Activated CD4-positive, alpha-beta T cell treated with anti-CD3 and anti-CD28 coated beads, Interleukin-2, amount 10 ng/mL, durations not matched to agents 7 days and 5 days (primary cell): ENCODE data around the gene PTPRN2. TPM values are rescaled to one million over a fixed set of nuclear protein-coding genes. Genes with fewer than 3 reads are reported as not detected.

ENCODE experiments used
- CTCF ChIA-PET: fragments of 350-600 bp; sonication (Branson Sonifier 250); formaldehyde crosslinking; loops from one replicate; lab custom pipeline; 2021; ENCODE audit warnings: antibody characterized with exemption; lab: Charles Lee
- POLR2A ChIA-PET: fragments of 350-600 bp; sonication (Branson Sonifier 250); formaldehyde crosslinking; loops from one replicate; lab custom pipeline; 2021; ENCODE audit warnings: antibody characterized with exemption; lab: Charles Lee
- DNase-seq: peaks from one replicate; pipeline ENCODE4 v3.0.0-alpha.2; 2020
- H3K27ac Mint-ChIP-seq: one replicate; pipeline ENCODE4 v1.8.0; 2021; ENCODE audit warnings: mild to moderate bottlenecking, moderate library complexity, mixed read lengths
- H3K27me3 Mint-ChIP-seq: one replicate; pipeline ENCODE4 v1.8.0; 2021; ENCODE audit warnings: mixed read lengths
- H3K36me3 Mint-ChIP-seq: one replicate; pipeline ENCODE4 v1.8.0; 2021; ENCODE audit warnings: low read depth, mixed read lengths
- H3K4me1 Mint-ChIP-seq: one replicate; pipeline ENCODE4 v1.8.0; 2021; ENCODE audit warnings: mixed read lengths
- H3K4me3 Mint-ChIP-seq: one replicate; pipeline ENCODE4 v1.8.0; 2021; ENCODE audit warnings: mild to moderate bottlenecking, moderate library complexity, mixed read lengths
- H3K9me3 Mint-ChIP-seq: one replicate; pipeline ENCODE4 v1.8.0; 2021; ENCODE audit warnings: mixed read lengths
- total RNA-seq, 2 experiments: library from RNA; stranded (reverse); gene quantifications; one replicate each; pipeline ENCODE4 v1.2.3, GENCODE V29; 2021

Gene PTPRN2
- total RNA-seq, 2 experiments from 2014 or later, result 2.6 to 2.7 TPM

DNA sequence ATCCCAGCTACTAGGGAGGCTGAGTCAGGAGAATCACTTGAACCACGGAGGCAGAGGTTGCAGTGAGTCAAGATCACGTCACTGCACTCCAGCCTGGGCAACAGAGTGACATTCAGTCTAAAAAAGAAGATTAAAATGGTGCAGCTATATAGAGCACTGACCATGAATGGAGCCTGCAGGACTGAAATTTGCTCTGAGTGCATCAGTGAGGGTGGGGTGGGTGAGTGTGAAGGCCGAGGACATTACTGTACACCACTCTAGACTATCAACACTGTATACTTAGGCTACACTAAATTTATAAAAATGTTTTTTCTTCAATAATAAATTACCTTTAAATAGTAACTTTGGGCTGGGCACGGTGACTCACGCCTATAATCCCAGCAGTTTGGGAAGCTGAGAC is 294.7 kb downstream of the PTPRN2 start:
- Mint-ChIP-seq H3K9me3 (peaks cover 14% of the 10 kb centered on the region), H3K27me3 (no peaks in the 10 kb centered on the region), H3K36me3 (no peaks in the 10 kb centered on the region), H3K4me3 (no peak overlapping the region), H3K4me1 (no peaks in the 10 kb centered on the region), H3K27ac (no peak overlapping the region)
- POLR2A ChIA-PET, result no interaction called here
- CTCF ChIA-PET, result no interaction called here
- DNase-seq, result no peak

DNA sequence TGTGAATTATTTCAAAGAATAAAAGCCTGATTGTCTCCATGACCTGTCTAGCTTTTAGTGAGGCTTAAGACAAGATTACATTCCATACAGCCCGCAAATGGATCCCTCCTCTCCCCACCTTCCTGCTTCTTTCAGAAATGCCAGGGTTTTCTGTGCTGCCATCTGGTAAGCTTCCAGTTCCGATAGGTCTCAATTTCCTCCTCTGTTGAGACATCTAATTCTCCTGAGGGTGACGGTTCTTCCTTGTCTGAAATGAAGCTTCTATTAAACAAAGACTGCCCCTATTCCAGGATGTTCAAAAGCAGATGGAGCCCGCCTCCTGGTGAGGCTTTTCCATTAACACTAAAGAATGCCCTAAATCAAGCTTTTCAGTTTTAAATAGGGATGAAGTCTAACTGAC is 295.6 kb downstream of the PTPRN2 start:
- Mint-ChIP-seq H3K27ac (no peak overlapping the region), H3K9me3 (peaks cover 14% of the 10 kb centered on the region), H3K4me3 (no peak overlapping the region), H3K27me3 (no peaks in the 10 kb centered on the region), H3K36me3 (no peaks in the 10 kb centered on the region), H3K4me1 (no peaks in the 10 kb centered on the region)
- DNase-seq, result no peak
- CTCF ChIA-PET, result no interaction called here
- POLR2A ChIA-PET, result no interaction called here

DNA sequence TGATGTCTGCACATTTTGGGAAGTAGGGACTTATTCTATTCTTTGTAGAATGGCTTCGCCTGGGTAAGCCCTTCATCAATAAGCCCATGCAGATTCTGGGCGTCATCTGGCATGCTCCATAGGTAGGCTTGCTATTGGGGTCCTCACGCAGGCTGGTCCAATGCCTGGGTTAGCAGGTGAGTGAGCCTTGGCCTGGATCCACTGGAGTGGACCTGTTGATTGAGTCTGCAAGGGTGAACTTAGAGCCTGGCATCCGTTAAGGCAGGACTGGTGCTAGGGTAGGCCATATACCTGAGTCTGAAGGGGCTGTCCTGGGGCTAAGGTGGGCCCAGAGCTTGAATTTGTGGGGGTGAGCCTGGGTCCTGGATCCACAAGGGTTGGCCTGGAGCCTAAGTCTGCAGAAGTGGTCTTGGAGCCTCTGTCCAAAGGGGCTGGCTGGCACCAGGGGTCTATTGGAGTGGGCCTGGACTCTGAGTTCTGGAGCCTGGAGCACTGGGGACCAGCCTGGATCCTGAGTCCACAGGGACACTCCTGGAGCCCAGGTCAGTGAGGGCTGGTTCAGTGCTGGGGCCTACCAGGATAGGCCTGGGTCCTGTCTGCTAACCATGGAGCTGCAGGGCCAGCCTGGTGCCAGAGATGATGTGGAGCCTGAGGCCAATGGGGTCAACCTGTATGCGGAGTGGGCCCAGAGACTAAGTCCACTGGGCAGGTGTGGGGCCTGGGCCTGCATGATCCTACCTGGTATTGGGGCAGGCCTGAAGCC is 297.7 kb downstream of the PTPRN2 start:
- no peak for DNase-seq
- CTCF ChIA-PET, result no interaction called here
- no peaks in the 10 kb centered on the region for H3K36me3 Mint-ChIP-seq

DNA sequence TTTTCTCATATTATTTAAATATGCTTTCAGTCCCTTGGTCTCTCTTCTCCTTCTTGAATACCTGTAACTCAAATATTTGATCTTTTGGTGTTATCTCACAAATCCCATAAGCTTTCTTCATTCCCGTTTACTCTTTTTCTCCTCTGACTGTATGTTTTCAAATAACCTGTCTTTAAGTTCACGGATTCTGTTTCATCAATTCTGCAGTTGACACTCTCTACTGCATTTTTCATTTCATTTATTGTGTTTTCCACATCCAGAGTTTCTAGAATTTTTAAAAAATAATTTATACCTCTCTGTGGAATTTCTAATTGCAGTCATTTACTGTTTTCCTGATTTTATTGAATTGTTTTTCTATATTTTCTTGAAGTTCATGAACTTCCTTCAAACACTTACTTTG is 298.4 kb downstream of the PTPRN2 start:
- Mint-ChIP-seq H3K4me3 (no peak overlapping the region), H3K9me3 (peaks cover 18% of the 10 kb centered on the region), H3K4me1 (no peaks in the 10 kb centered on the region), H3K27me3 (no peaks in the 10 kb centered on the region), H3K27ac (no peak overlapping the region), H3K36me3 (no peaks in the 10 kb centered on the region)
- ChIA-PET POLR2A (no interaction called here), CTCF (no interaction called here)
- DNase-seq, result no peak

More for the DNA sequence above, 297.7 kb downstream of the PTPRN2 start:
- Mint-ChIP-seq H3K4me3 (no peak overlapping the region), H3K4me1 (no peaks in the 10 kb centered on the region), H3K27ac (no peak overlapping the region), H3K9me3 (peaks cover 16% of the 10 kb centered on the region), H3K27me3 (no peaks in the 10 kb centered on the region)
- POLR2A ChIA-PET, result no interaction called here

DNA sequence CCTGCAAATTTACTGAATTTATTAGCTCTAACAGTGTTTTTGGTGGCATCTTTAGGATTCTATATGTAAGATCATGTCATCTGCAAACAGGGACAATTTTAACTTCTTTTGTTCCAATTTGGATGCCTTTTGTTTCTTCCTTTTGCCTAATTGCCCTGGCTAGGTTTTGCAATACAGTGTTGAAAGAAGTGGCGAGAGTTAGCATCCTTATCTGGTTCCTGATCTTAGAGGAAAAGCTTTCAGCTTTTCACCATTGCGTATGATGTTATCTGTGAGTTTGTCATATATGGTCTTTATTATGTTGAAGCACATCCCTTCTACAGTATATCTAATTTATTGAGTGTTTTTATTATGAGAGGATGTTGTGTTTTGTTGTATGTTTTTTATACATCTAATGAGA is 301.4 kb downstream of the PTPRN2 start:
- no peak overlapping the region for H3K4me3 Mint-ChIP-seq
- POLR2A ChIA-PET, result no interaction called here
- no peak for DNase-seq

DNA sequence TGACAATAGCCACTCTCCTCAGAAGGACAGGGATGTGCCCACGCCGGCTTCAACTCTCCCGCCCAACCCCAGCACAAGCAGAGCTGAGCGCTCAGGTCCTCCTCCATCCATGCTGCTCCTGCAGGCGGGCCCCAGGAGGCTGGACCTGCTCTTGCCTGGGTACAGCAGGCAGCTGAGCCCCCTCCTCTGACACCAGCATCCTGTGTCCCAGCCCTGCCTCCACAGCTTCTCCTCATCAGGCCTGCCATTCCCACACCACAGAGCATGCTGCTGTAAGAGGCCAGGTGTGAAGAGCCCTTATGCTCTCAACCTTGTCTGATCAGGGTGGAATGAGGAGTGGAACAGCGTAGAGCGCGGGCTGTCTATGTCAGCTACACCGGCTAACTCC is 302.2 kb downstream of the PTPRN2 start:
- Mint-ChIP-seq H3K36me3 (no peaks in the 10 kb centered on the region), H3K4me3 (no peak overlapping the region), H3K27me3 (no peaks in the 10 kb centered on the region), H3K27ac (no peak overlapping the region), H3K4me1 (no peaks in the 10 kb centered on the region), H3K9me3 (peaks cover 15% of the 10 kb centered on the region)
- POLR2A ChIA-PET, result no interaction called here
- CTCF ChIA-PET, result no interaction called here
- DNase-seq, result no peak

More for the DNA sequence above, 301.4 kb downstream of the PTPRN2 start:
- H3K36me3 Mint-ChIP-seq, result no peaks in the 10 kb centered on the region
- no peak overlapping the region for H3K27ac Mint-ChIP-seq
- peaks cover 18% of the 10 kb centered on the region for H3K9me3 Mint-ChIP-seq
- no peaks in the 10 kb centered on the region for H3K4me1 Mint-ChIP-seq
- CTCF ChIA-PET, result no interaction called here
- no peaks in the 10 kb centered on the region for H3K27me3 Mint-ChIP-seq

DNA sequence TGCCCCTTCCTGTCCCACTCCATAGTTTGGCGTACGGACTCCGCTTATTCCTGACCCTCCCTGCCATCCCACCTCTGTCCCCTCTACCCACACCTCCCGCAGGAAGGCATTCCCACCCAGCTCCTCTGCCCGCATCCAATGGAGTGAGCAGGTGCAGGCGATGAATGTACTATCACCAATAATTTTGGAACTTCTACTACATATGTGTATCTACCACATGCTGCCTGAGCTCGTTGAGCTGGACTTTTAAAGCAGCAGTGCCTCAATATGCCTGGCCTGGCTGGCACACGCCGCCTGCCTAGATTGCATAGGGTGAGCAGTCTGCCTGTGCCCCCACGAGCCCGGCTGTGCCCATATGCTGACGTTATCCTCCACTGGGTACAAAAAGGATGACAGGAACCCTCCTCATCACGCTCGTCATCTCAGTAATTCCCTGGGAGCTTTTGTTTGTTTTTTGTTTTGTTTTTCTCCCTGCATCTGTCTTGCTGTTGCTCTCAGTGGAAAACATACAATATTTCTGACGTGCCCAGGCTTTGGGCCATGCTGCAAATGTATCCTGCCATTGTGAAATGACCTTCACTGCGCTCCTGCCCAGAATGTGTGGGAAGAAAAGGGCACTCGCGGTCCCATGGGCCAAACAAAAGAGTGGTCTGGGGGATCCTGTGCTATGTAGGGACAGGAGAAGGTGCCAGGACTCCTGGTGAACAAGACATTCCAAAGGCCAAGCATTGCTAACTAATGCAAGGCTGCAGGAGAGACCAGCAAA is 302.8 kb downstream of the PTPRN2 start:
- Mint-ChIP-seq H3K36me3 (no peaks in the 10 kb centered on the region), H3K27me3 (no peaks in the 10 kb centered on the region), H3K27ac (no peak overlapping the region), H3K4me3 (no peak overlapping the region), H3K4me1 (no peaks in the 10 kb centered on the region), H3K9me3 (peaks cover 15% of the 10 kb centered on the region)
- POLR2A ChIA-PET, result no interaction called here
- CTCF ChIA-PET, result no interaction called here
- no peak for DNase-seq

DNA sequence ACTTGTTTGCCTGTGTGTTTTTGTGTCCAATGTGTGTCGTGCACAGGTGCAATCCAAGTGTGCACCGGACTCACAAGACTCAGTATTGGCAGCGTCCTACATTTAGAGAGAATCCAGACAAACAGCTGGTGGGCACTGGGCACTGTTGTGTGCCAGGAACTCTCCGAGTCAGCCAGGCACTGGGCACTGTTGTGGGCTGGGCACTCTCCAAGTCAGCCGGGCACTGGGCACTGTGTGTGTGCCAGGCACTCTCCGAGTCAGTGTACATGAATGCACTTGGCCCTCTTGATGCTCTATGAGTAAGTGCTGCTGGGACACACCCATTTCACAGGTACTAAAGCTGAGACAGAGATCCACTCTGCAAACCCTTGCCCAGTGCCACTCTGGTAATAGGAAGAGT is 303.5 kb downstream of the PTPRN2 start:
- H3K4me3 Mint-ChIP-seq, result no peak overlapping the region
- H3K9me3 Mint-ChIP-seq, result peaks cover 10% of the 10 kb centered on the region
- no peak for DNase-seq
- no peaks in the 10 kb centered on the region for H3K4me1 Mint-ChIP-seq
- H3K27me3 Mint-ChIP-seq, result no peaks in the 10 kb centered on the region
- ChIA-PET CTCF (no interaction called here), POLR2A (no interaction called here)
- H3K36me3 Mint-ChIP-seq, result no peaks in the 10 kb centered on the region
- no peak overlapping the region for H3K27ac Mint-ChIP-seq

DNA sequence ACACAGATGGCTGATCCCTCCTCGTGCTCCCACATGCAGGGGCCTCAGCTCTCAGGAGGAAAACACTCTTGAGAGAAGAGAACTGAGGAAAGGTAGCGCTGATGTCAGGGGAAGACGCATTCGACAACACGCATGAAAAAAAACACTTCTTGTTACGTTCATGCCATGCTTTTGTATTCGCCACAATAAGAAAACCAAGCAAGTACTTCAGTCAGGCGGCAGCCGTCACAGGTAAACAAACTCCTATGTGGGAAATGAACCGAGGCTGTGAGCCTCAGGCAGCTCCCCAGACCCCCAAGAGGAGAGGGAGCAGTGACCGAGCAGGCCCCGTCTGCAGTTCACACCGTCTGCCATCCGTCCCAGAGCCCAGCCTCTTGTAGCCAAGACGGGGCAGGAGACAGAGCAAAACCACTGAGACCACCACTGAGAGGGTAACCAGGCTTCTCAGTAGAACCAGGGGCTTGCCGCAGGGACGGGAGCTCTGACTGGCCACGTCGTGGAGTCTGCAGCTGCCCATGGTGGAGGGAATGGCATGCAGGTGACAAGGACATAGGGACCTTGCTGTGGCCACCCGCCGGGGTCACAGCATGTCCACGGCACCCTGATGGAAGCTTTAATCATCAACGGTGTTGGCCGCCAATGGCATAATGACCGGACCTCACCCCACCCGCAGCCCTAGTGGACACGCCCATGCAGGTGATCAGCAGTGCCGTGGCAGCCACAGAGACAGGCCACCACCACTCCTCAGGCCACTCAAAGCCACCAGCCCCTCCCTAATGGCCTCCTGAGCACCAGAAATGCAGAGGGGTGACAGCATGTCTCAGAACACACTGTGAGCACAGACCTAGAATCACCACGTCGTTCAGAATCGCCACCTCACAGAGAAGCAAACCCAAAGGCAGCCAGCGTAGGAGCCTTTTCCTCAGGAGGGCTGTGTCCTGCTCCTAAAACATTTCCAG is 304.3 kb downstream of the PTPRN2 start:
- CTCF ChIA-PET, result no interaction called here
- no peaks in the 10 kb centered on the region for H3K36me3 Mint-ChIP-seq

DNA sequence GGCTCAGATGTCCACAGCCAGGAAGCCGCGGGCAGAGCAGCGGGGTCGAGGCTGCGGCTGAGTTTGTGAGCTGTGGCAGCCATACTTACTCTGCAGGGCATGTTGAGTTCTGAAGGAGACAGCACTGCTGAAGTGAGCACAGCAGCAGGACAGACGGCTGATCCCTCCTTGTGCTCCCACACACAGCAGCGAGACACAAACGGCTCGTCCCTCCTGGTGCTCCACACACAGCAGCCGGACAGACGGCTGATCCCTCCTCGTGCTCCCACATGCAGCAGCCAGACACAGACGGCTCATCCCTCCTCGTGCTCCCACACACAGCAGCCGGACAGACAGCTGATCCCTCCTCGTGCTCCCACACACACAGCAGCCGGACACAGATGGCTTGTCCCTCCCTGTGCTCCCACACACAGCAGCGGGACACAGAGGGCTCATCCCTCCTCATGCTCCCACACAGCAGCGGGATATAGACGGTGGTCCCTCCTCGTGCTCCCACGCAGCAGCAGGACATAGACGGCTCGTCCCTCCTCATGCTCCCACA is 305.1 kb downstream of the PTPRN2 start:
- CTCF ChIA-PET, result no interaction called here
- POLR2A ChIA-PET, result no interaction called here
- no peaks in the 10 kb centered on the region for H3K27me3 Mint-ChIP-seq

More for the DNA sequence above, 304.3 kb downstream of the PTPRN2 start:
- POLR2A ChIA-PET, result no interaction called here
- no peaks in the 10 kb centered on the region for H3K4me1 Mint-ChIP-seq
- H3K27ac Mint-ChIP-seq, result no peak overlapping the region
- no peak overlapping the region for H3K4me3 Mint-ChIP-seq
- DNase-seq, result no peak
- no peaks in the 10 kb centered on the region for H3K27me3 Mint-ChIP-seq
- H3K9me3 Mint-ChIP-seq, result peaks cover 9% of the 10 kb centered on the region

DNA sequence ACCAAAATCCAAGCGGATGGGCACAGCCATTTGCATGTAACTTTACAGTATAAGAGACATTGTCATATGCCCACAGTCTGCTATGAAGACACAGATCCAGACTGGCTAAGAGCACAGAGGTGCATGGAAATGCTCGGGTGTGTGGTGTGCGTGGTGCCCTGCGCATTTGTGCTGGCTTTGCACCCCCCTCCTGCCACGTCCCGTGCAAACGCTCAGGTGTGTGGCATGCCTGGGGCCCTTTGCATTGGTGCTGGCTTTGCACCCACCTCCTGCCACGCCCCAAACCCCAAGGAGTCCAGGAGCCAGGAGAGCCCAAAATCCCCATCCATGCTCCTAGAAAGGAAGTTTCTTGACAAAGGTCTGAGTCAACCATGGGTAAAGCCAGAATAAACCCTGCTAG is 306.2 kb downstream of the PTPRN2 start:
- no peak overlapping the region for H3K4me3 Mint-ChIP-seq
- peaks cover 6% of the 10 kb centered on the region for H3K9me3 Mint-ChIP-seq
- H3K27ac Mint-ChIP-seq, result no peak overlapping the region
- no peaks in the 10 kb centered on the region for H3K4me1 Mint-ChIP-seq
- H3K27me3 Mint-ChIP-seq, result no peaks in the 10 kb centered on the region
- H3K36me3 Mint-ChIP-seq, result no peaks in the 10 kb centered on the region
- CTCF ChIA-PET, result no interaction called here
- no peak for DNase-seq
- POLR2A ChIA-PET, result no interaction called here

More for the DNA sequence above, 305.1 kb downstream of the PTPRN2 start:
- no peak overlapping the region for H3K4me3 Mint-ChIP-seq
- H3K36me3 Mint-ChIP-seq, result no peaks in the 10 kb centered on the region
- DNase-seq, result no peak
- H3K27ac Mint-ChIP-seq, result no peak overlapping the region
- H3K4me1 Mint-ChIP-seq, result no peaks in the 10 kb centered on the region
- H3K9me3 Mint-ChIP-seq, result peaks cover 9% of the 10 kb centered on the region

DNA sequence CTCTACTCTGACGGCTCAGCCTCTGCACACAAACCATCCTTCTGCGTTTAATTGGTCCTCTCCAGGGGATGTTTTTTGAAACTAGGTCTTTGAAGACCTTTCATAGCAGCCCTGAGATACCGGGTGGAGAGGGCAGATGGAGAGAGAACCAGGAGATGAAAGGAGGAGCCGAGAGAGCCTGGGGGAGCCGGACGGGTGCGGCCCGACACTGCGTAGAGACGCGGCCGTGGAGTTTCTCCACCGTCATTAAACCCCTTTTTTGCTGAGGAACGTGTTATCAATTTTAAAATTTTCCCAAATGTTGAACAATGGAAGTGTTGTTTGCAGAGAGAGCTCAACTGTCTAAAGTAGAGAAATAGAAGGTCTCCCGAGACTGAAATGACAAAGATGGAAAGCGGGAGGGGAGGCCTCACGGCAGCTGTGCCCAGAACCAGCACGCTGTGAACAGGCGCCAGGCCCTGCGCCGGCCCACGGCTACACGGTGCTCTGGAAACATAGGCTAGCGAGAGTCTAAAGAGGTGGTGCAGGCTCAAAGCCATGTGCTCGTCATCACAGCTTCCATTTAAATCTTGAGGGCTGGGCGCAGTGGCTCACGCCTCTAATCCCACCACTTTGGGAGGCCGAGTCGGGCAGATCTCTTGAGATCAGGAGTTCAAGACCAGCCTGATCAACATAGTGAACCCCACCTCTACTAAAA is 307.0 kb downstream of the PTPRN2 start:
- no peaks in the 10 kb centered on the region for H3K27me3 Mint-ChIP-seq
- ChIA-PET CTCF (no interaction called here), POLR2A (no interaction called here)
- no peak for DNase-seq
- H3K27ac Mint-ChIP-seq, result no peak overlapping the region
- H3K4me1 Mint-ChIP-seq, result no peaks in the 10 kb centered on the region
- H3K36me3 Mint-ChIP-seq, result no peaks in the 10 kb centered on the region
- no peak overlapping the region for H3K4me3 Mint-ChIP-seq
- H3K9me3 Mint-ChIP-seq, result peaks cover 2% of the 10 kb centered on the region
